ENCODE data around the gene PURB.
"Not testable (repeated sequence)": the region's sequence is repeated elsewhere in the genome, so short reads cannot be mapped to it uniquely, and the experiment has no call there.

PURB gene

DNA sequence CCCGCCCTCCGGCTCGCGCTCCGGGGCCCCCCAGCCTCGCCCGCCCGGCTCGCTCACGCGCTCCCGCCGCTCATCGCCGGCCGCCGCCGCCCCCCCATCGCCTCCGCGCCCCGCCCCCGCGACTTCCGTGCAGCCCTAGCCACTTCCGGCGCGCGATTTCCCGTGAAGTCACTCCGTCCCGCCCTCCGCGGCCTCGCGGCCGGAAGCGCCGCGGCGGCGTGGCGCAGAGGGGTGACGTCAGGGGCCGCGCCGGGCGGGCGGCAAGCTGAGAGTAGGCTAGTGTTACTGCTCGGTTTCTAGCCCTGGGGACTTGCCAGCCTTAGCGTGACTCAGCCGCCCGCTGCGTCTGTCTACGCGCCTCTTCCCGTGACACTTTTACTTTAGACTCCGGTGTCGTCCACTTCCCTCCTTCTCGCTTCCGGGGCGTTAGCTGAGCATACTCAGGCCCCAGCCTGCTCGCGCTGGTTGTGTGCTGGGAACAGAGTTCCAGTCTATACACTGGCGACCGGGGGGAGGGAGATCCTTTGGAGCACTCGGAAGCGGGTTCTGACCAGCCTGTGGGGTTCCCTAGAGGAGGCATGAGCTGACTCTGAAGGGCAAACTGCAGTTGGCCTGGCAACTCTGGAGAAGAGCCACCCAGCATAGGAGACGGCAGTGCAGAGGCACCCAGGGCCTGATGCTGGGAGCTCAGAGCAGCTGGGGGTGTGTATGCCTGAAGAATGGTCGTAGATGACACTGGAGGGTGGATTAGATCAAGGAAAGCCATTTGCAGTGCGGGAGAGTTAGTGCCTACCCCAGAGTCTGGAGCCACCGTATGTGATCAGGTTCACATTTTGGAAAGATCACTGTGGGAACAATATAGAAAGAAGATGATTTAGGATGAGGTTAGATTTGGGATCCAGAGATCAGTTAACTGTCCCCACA, at the start of gene PURB:
PURB (minus strand) TSS at position 137 of the 924 bp plus-strand sequence. CDS start 182 bp downstream, outside the sequence.
- DNase-seq (ENCODE audit: low read depth): peak; percentile 97

- DNase-seq (ENCODE audit: low read depth): no peak
Measured at GRCh38 chr7:44935016-44935415, 49.7 kb upstream of the PURB start.

DNA sequence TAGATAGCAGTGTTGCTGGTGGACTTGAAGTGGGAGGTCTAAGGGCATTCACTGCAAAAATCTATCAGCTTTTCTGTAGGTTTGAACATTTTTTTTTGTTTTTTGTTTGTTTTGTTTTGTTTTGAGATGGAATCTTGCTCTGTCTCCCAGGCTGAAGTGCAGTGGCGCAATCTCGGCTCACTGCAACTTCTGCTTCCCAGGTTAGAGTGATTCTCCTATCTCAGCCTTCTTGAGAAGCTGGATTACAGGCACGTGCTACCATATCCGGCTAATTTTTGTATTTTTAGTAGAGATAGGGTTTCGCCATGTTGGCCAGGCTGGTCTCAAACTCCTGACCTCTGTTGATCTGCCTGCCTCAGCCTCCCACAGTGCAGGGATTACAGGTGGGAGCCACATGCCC, 49.2 kb upstream of the PURB start:
- not testable (repeated sequence) for DNase-seq (ENCODE audit: low read depth)

DNA sequence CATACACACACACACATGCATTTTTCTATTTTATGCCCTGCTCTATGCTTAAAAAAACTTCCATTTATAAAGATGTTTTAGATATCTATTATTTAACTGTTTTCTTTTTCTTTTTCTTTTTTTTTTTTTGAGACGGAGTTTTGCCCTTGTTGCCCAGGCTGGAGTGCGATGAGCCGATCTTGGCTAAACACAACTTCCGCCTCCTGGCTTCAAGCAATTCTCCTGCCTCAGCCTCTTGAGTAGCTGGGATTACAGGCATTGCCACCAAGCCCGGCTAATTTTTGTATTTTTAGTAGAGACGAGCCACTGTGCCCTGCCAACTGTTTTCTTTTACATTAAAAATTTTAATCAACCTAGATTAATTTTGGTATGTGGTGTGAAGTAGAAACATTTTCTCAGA, 45.6 kb upstream of the PURB start:
- no peak for DNase-seq (ENCODE audit: low read depth)

GRCh38 chr7:44922351-44922694, 37.0 kb upstream of the PURB start:
- no peak for DNase-seq (ENCODE audit: low read depth)

DNA sequence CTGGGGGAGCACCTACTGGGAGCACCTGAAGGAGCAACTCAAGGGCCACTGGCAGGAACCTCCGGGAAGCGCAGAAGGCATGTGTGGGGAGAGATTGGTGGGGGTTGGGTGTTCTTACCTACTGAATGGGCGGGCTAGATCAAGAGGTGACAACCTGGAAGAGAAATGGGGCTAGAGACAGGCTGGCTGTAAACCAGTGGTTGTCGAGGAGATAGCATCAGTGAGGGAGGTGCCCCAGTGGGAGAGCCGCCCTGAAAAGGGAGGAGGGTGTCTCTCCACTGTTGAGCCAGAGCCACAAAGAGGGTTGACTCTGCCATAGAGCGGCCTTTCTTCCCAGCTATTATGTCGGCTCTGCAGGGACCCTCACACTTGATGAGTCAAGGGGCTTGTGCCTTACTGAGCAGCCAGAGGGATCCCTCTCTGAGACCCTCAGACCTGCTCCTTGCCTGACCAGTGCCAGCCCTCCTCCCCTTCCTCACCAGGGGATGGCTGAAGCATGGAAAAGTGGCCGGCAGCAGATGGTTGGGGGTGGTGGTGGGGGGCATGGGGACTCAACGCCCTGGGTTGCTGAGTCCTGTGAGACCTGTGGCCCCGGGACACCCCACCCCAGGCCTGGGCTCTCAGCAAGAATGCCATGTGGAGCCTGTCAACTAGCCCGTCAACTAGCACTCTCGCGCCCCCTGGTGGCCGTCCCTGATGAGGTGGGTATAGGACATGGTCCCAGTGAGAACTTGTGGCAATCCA, 36.4 kb upstream of the PURB start:
- peak; percentile 53 for DNase-seq (ENCODE audit: low read depth)

- no peak for DNase-seq (ENCODE audit: low read depth)
Measured at GRCh38 chr7:44920119-44920518, 34.8 kb upstream of the PURB start.

- no peak for DNase-seq (ENCODE audit: low read depth)
Measured at GRCh38 chr7:44918029-44918428, 32.7 kb upstream of the PURB start.

GRCh38 chr7:44917465-44917864, 32.1 kb upstream of the PURB start:
- no peak for DNase-seq (ENCODE audit: low read depth)

DNA sequence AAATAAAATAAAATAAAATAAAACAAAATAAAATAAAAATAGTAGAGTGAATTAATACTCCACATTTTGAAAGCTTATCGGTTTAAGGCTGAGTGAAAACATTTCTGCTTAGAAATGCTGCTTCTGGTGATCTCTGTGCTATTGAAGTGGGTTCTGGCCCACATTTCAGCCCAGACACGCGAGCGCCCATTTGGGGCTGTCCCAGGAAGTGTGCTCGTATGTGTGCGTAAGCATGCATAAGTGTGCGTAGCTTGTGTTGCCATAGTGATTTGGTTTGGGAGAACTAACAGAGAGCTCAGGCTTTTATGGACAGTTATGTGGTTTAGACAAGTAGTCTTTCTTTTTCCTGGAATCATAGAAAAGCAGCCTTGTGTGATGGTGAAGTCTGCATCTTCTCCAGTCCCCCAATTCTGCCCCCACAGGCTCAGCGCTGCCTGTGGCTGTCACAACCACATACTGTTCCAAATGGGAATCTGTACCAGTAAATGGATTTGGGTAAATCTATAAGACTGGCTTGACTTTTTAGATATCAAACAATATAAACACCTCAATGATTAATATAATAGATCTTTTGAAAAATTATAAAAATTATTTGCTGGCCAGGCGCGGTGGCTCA, 29.8 kb upstream of the PURB start:
- peak; percentile 40 for DNase-seq (ENCODE audit: low read depth)

DNA sequence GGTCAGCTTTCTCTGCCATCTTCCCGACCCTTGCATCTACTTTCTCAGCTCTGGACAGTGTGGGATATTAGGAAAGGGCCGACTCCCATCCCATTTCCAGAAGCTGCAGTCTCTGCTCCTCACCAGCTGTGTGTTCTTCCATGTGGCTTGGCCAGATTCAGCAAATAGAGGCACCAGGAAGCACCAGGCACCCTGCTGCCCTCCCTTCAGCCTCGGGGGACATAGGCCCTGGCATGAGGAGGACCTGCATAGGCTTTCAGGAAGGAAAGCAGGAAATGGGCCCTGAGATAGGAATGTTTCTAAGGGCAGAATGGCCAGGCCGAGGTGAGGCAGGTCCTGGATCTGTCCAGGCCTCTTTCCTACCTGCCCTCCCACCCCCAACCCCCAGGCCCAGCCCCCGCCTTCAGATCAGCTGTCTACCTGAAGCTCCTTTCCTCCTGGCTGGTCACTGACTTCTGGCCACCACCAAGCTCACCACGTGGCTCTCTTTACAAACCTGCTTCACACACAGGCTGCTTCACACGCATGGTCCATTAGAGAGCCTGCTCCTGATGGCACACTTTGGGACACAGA, 27.5 kb upstream of the PURB start:
- no peak for DNase-seq (ENCODE audit: low read depth)

DNA sequence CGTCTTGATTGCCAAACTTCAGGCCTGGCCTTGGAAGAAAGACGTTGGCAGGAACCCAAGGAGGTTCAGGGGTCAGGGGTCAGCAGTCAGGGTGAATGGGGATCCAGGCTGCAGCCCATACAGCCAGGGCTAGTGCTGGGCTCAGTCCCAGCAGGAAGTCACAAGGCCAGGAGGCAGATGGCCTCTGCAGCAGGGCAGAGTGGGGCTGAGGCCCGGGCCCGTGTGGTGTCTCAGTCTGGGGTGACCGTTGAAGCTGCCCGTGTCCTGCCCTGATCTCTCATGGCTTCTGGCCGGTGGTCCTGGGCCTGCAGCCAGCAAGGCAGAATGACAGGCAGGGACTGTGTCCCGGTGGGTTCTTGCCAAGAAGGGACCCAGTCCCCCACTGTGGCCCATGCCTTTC, 26.6 kb upstream of the PURB start:
- DNase-seq (ENCODE audit: low read depth): no peak

DNA sequence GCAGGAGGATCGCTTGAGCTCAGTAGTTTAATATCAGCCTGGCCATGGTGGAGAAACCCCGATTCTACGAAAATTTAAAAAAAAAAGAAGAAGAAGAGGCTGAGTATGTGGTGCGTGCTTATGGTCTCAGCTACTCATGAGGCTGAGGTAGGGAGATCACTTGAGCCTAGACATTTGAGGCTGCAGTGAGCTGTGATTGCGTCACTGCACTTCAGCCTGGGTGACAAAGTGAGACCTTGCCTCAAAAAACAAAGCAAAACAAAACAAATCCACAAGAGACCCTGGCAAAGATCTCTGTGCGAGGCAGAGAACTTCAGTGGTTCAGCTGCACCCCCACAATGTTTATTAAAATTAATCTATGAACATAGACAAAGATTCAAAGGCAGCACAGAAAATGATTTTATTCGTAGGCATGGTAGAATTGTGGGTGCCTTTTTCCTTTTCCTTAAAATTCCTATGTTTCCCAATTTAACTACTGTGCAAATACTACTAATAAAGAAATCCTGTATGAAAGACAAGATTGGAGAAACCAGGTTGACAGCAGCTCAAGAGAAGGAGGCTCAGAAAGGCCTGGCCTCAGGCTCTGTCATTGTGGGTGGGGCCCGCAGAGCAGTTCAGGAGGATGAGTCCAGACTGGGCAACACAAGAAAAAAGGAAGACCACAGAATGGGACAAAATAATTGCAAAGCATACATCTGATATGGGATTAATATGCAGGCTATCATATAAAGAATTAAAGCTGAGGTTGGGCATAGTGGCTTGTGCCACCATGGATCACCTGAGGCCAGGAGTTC, 24.5 kb upstream of the PURB start:
- DNase-seq (ENCODE audit: low read depth): no peak

GRCh38 chr7:44906965-44907364, 21.6 kb upstream of the PURB start:
- DNase-seq (ENCODE audit: low read depth): no peak

- no peak for DNase-seq (ENCODE audit: low read depth)
Measured at GRCh38 chr7:44905002-44905635, 19.8 kb upstream of the PURB start.

DNA sequence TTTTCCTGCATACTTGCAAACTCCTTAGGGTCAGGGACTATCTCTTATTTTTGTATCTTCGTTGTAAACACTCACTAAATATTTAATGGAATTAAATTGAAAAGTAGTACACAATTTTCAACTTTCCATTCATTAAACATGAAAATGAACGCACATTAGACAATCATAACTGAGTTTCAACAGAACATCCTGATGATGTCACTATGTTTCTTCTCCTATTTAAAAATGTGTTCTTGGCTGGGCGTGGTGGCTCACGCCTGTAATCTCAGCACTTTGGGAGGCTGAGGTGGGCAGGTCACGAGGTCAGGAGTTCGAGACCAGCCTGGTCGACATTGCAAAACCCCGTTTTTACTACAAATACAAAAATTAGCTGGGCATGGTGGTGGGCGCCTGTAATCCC, 14.1 kb upstream of the PURB start:
- no peak for DNase-seq (ENCODE audit: low read depth)

- DNase-seq (ENCODE audit: low read depth): no peak
Measured at GRCh38 chr7:44898039-44898438, 12.7 kb upstream of the PURB start.

DNA sequence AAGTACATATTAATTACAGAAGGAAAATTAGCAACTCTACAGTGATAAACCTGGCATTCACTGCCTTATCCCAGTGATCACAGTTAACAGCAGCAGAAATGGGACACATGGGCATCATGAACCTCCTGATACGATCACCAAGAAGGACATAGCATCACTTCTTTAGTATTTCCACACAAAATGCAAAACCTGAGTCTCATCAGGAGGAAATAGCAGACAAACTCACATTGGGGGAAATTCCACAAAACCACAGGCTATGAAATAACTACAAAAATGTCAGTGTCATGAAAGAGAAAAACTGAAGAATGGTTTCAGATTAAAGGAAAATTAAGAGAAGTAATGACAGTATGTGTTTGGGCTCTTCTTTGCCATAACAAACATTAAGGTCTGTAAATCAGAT, 12.0 kb upstream of the PURB start:
- DNase-seq (ENCODE audit: low read depth): no peak

- DNase-seq (ENCODE audit: low read depth): no peak
Measured at GRCh38 chr7:44894888-44895580, 9.7 kb upstream of the PURB start.

DNA sequence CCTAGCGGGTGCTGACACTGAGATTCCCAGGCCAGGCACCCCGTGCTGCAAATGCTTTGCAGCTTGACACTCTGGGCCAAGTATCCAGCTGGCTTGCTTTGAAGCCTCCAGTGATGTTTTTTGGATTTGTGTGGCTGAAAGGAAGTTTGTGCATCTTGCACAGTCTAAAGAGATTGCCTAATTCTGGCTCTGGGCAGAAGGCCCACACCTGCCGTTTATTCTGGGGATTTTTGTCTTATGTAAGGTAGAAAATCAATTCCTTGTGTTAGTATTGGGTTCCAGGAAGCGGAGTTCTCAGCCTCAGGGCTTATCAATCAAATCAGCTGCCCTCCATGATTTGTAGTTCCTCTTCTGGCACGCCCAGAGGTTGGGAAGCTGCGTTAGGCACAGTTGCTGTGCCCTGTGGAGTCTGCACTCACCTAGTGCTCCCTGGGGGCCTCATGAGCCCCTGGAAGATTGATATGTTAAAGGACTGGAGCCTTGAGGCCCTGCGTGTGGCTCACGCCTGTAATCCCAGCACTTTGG, 8.4 kb upstream of the PURB start:
- no peak for DNase-seq (ENCODE audit: low read depth)
